Hepatocyte (in vitro differentiated cells): Measurements from ENCODE around the gene PPARA. TPM values are rescaled to one million over a fixed set of nuclear protein-coding genes. Genes with fewer than 3 reads are reported as not detected.
"Not testable (repeated sequence)": the region's sequence is repeated elsewhere in the genome, so short reads cannot be mapped to it uniquely, and the experiment has no call there.

ENCODE experiments used
- DNase-seq: peaks from one replicate; pipeline ENCODE4 v3.0.0-alpha.2; 2016; ENCODE audit warnings: low spot score
- H2AFZ ChIP-seq: fragments of 200-600 bp; sonication (generic); 2 replicates; pipeline ENCODE4 v1.6.0; 2016; ENCODE audit warnings: antibody characterized with exemption, mild to moderate bottlenecking
- H3K27ac ChIP-seq: fragments of 200-600 bp; sonication (generic); 2 replicates; pipeline ENCODE4 v1.5.1; 2016; ENCODE audit warnings: mild to moderate bottlenecking
- H3K27me3 ChIP-seq: fragments of 200-600 bp; sonication (generic); 2 replicates; pipeline ENCODE4 v1.6.1; 2016
- H3K36me3 ChIP-seq: fragments of 200-600 bp; sonication (generic); replicated peaks from 2 replicates; pipeline ENCODE4 v1.5.1; 2016; ENCODE audit warnings: low read depth; ENCODE audit not compliant: insufficient read depth
- H3K4me1 ChIP-seq: fragments of 200-600 bp; sonication (generic); 2 replicates; pipeline ENCODE4 v1.5.1; 2016; ENCODE audit warnings: mild to moderate bottlenecking, moderate library complexity; ENCODE audit not compliant: insufficient read depth
- H3K4me2 ChIP-seq: fragments of 200-600 bp; sonication (generic); 2 replicates; pipeline ENCODE4 v1.6.0; 2016
- H3K4me3 ChIP-seq: fragments of 200-600 bp; sonication (generic); 2 replicates; pipeline ENCODE4 v1.5.1; 2016; ENCODE audit warnings: mild to moderate bottlenecking
- H3K79me2 ChIP-seq: fragments of 200-600 bp; sonication (generic); 2 replicates; pipeline ENCODE4 v1.6.0; 2017; ENCODE audit warnings: mild to moderate bottlenecking
- H3K9me2 ChIP-seq: fragments of 200-600 bp; sonication (generic); replicated peaks from 2 replicates; pipeline ENCODE4 v1.6.0; 2017; ENCODE audit warnings: mild to moderate bottlenecking; ENCODE audit not compliant: insufficient read depth
- H3K9me3 ChIP-seq: fragments of 200-600 bp; sonication (generic); 2 replicates; pipeline ENCODE4 v1.5.1; 2016; ENCODE audit warnings: low read depth, mild to moderate bottlenecking
- H4K20me1 ChIP-seq: fragments of 200-600 bp; sonication (generic); 2 replicates; pipeline ENCODE4 v1.6.0; 2016; ENCODE audit warnings: mild to moderate bottlenecking; ENCODE audit not compliant: insufficient read depth, poor library complexity, severe bottlenecking
- CTCF ChIP-seq: fragments of 200-600 bp; sonication (generic); IDR thresholded peaks from 2 replicates; pipeline ENCODE4 v1.5.1; 2016; ENCODE audit warnings: antibody characterized with exemption, mild to moderate bottlenecking; ENCODE audit not compliant: poor library complexity
- EZH2 ChIP-seq: fragments of 200-600 bp; sonication (generic); IDR thresholded peaks from 2 replicates; pipeline ENCODE4 v1.6.1; 2016; ENCODE audit warnings: antibody characterized with exemption, mild to moderate bottlenecking, borderline replicate concordance
- EZH2phosphoT487 ChIP-seq: fragments of 200-600 bp; sonication (generic); IDR thresholded peaks from one replicate; pipeline ENCODE4 v1.6.1; 2018; ENCODE audit warnings: antibody characterized with exemption, mild to moderate bottlenecking, low read depth, moderate library complexity; ENCODE audit not compliant: unreplicated experiment, severe bottlenecking
- WGBS: methylation state at CpG from one replicate; pipeline ENCODE4 v1.1.6; 2016; ENCODE audit warnings: low lambda C conversion rate; ENCODE audit errors: missing lambda C conversion rate; 5-methylcytosine and 5-hydroxymethylcytosine counted together
- polyA plus RNA-seq: library from polyadenylated mRNA; unstranded; fragments of >200 nt; fragmentation: Nextera tagmentation; extraction: Ambion mirVana; gene quantifications from 2 replicates; pipeline ENCODE4 v1.2.1, GENCODE V29; 2016
- total RNA-seq: library from RNA; depleted of rRNA; stranded (reverse); fragments of >200 nt; gene quantifications from 2 replicates; pipeline ENCODE4 v1.2.3, GENCODE V29; 2014

PPARA gene
- total and polyA plus RNA-seq, 2 experiments from 2014 or later = 13.7 to 31.0 TPM

- Histone ChIP-seq H3K9me2 (no peaks in the 10 kb centered on the region), H3K4me1 (no peaks in the 10 kb centered on the region), H4K20me1 (no peaks in the 10 kb centered on the region), H2AFZ (no peak overlapping the region), H3K4me2 (no peak overlapping the region), H3K27ac (no peak overlapping the region), H3K9me3 (no peaks in the 10 kb centered on the region), H3K27me3 (peaks cover 27% of the 10 kb centered on the region), H3K79me2 (no peaks in the 10 kb centered on the region), H3K36me3 (no peaks in the 10 kb centered on the region), H3K4me3 (no peak overlapping the region)
- TF ChIP-seq EZH2 = no peak
- no peak for TF ChIP-seq CTCF
- no peak for TF ChIP-seq EZH2phosphoT487
- WGBS = 85% methylated on average over 6 of the region's 6 CpGs
- DNase-seq = no peak
Observed at GRCh38 chr22:46260038-46260437, 109.7 kb downstream of the PPARA start.

GRCh38 chr22:46262449-46263215 is 112.3 kb downstream of the PPARA start:
- H3K79me2 ChIP-seq = no peaks in the 10 kb centered on the region
- H4K20me1 ChIP-seq = no peaks in the 10 kb centered on the region
- H3K4me3 ChIP-seq = no peak overlapping the region
- H3K36me3 ChIP-seq = no peaks in the 10 kb centered on the region
- DNase-seq = peak; percentile 59
- TF ChIP-seq CTCF (peak; percentile 35), EZH2 (no peak), EZH2phosphoT487 (no peak)
- H3K27ac ChIP-seq = no peak overlapping the region
- H3K4me1 ChIP-seq = peaks cover 4% of the 10 kb centered on the region
- H2AFZ ChIP-seq = no peak overlapping the region
- 18% methylated on average over 67 of the region's 109 CpGs for WGBS
- H3K9me2 ChIP-seq = no peaks in the 10 kb centered on the region
- H3K4me2 ChIP-seq = peak overlapping the region; percentile 59
- H3K27me3 ChIP-seq = peaks cover 27% of the 10 kb centered on the region
- H3K9me3 ChIP-seq = no peaks in the 10 kb centered on the region

- H3K9me3 ChIP-seq = no peaks in the 10 kb centered on the region
- H3K4me1 ChIP-seq = peaks cover 4% of the 10 kb centered on the region
- H3K27me3 ChIP-seq = peaks cover 27% of the 10 kb centered on the region
- peaks cover 3% of the 10 kb centered on the region for H3K79me2 ChIP-seq
- peak within 1 kb of the TSS; percentile 15 for H3K27ac ChIP-seq
- no peak for DNase-seq
- H4K20me1 ChIP-seq = no peaks in the 10 kb centered on the region
- no peak within 1 kb of the TSS for H3K4me3 ChIP-seq
- no peak within 1 kb of the TSS for H2AFZ ChIP-seq
- no peaks in the 10 kb centered on the region for H3K9me2 ChIP-seq
- 80% methylated on average over 1 of the region's 30 CpGs for WGBS
- peak within 1 kb of the TSS; percentile 59 for H3K4me2 ChIP-seq
- H3K36me3 ChIP-seq = no peaks in the 10 kb centered on the region
- TF ChIP-seq EZH2phosphoT487 (no peak), EZH2 (no peak), CTCF (no peak)
Observed at GRCh38 chr22:46263216-46263590, 112.9 kb downstream of the PPARA start, which contains the start of gene PKDREJ. PKDREJ (minus strand) TSS chr22:46263343; CDS start chr22:46263322, 21 bp downstream.

GRCh38 chr22:46264520-46264919 is 114.2 kb downstream of the PPARA start:
- H3K9me2 ChIP-seq, H3K36me3 ChIP-seq, H3K4me3 ChIP-seq, H3K27ac ChIP-seq, H3K9me3 ChIP-seq, H2AFZ ChIP-seq, H3K4me2 ChIP-seq, H4K20me1 ChIP-seq: not testable (repeated sequence)
- 90% methylated on average over 6 of the region's 6 CpGs for WGBS
- Histone ChIP-seq H3K4me1 (peaks cover 11% of the 10 kb centered on the region), H3K79me2 (peaks cover 16% of the 10 kb centered on the region), H3K27me3 (peaks cover 27% of the 10 kb centered on the region)
- DNase-seq = peak; percentile 49

GRCh38 chr22:46265627-46266026 is 115.3 kb downstream of the PPARA start:
- H3K4me3 ChIP-seq, H3K9me3 ChIP-seq, H2AFZ ChIP-seq, H4K20me1 ChIP-seq, H3K27ac ChIP-seq, DNase-seq, H3K4me2 ChIP-seq, H3K9me2 ChIP-seq, H3K36me3 ChIP-seq: not testable (repeated sequence)
- Histone ChIP-seq H3K27me3 (peaks cover 24% of the 10 kb centered on the region), H3K4me1 (peaks cover 11% of the 10 kb centered on the region), H3K79me2 (peaks cover 22% of the 10 kb centered on the region)
- 89% methylated on average over 4 of the region's 4 CpGs for WGBS
